Astrocyte of the cerebellum (primary cell): ENCODE measurements around the gene MGLL.

Experiments
- DNase-seq: peaks from one replicate; pipeline ENCODE4 v3.0.0-alpha.2; 2011; ENCODE audit warnings: low read depth
- H3K4me3 ChIP-seq: 2 replicates; pipeline ENCODE4 v1.5.1; 2011; ENCODE audit warnings: mild to moderate bottlenecking, low read depth, low read length, moderate library complexity
- in situ Hi-C: cut with HindIII; loops from 2 replicates; pipeline ENCODE4 v1.10.0; 2017; ENCODE audit warnings: low sequenced_read_pairs
- TF ChIP-seq, protein P1 (sequence below): IDR thresholded peaks from 2 replicates; pipeline ENCODE4 v1.5.1; 2012; ENCODE audit warnings: low read length, low read depth, moderate library complexity, mild to moderate bottlenecking; ENCODE audit errors: missing control alignments

The MGLL gene

DNA sequence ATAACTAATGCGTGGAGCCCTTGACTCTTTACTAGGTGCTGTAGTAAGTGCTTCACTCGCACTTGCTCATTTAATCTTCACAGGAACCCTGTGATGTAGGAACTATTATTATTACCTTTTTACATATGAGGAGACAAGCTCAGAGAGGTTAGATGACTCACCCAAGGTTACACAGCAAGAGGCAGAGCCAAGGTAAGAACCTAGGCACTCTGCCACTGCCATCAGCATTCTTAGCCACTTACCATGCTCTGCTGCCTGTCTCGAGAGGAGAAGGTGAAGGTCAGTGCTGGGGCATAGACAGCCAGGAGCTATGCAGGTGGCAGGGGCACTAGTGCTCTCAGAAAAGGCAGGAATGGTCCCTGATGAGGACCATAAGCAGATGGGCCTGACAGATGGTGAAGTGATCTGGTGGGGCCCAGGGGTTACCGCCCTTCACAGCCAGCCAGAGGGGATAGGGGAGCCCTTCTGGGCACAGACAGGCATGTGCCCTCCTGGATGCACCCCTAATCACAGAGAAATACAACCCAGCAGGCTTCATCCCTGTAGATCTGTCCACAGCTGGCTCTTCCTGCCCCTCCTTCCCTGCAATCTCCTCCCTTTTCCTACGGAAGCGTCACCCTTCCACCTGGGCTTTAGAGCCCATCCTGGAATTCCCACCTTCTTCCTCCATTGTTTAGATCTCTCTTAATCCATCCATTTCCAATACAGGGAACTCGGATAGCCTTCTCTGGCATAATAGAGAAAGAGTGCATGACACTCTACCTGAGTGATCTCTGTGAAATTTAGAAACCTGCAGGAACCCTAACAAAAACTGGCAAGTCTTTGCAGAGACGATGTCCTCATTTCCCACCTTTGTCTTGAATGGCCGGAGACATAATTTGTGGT, 122.7 kb downstream of the MGLL start:
- no peak for DNase-seq
- TF ChIP-seq, protein P1, sequence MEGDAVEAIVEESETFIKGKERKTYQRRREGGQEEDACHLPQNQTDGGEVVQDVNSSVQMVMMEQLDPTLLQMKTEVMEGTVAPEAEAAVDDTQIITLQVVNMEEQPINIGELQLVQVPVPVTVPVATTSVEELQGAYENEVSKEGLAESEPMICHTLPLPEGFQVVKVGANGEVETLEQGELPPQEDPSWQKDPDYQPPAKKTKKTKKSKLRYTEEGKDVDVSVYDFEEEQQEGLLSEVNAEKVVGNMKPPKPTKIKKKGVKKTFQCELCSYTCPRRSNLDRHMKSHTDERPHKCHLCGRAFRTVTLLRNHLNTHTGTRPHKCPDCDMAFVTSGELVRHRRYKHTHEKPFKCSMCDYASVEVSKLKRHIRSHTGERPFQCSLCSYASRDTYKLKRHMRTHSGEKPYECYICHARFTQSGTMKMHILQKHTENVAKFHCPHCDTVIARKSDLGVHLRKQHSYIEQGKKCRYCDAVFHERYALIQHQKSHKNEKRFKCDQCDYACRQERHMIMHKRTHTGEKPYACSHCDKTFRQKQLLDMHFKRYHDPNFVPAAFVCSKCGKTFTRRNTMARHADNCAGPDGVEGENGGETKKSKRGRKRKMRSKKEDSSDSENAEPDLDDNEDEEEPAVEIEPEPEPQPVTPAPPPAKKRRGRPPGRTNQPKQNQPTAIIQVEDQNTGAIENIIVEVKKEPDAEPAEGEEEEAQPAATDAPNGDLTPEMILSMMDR = no peak
- no peak overlapping the region for H3K4me3 ChIP-seq
- in situ Hi-C loops = no loop called here

DNA sequence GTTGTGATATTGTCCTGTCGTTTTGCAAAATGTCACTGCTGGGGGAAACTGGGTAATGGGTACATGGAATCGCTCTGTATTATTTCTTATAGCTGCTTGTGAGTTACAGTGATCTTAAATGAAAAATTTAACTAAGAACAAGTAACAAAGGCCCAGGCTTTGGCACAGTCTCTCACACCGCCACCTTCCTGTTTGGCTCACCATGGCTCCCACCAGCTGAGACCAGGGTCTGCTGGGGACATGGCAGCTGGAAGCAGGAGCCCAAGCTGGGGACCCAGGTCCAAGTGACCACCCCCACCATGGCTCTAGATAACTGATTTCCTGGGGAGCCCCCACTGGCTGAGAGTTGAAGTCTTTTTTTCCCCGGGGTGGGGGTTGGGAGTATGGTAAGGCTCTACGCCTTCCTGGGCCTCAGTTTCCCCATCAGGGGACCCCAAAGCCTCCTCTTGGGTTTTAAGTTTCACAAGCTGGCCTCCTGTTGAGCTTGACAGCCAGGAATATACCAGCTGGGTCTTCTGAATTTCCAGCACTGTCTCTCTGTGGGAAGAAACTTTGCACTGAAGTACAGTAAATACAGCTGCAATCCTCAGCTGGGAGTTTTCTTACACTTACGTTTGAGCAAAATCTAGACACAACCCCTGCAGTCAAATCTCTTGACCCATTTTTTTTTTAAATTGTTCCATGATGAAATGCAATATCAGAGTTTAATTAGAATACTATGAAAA, 123.5 kb downstream of the MGLL start:
- DNase-seq = no peak
- in situ Hi-C loops = no loop called here
- TF ChIP-seq, protein P1 = no peak
- no peak overlapping the region for H3K4me3 ChIP-seq

DNA sequence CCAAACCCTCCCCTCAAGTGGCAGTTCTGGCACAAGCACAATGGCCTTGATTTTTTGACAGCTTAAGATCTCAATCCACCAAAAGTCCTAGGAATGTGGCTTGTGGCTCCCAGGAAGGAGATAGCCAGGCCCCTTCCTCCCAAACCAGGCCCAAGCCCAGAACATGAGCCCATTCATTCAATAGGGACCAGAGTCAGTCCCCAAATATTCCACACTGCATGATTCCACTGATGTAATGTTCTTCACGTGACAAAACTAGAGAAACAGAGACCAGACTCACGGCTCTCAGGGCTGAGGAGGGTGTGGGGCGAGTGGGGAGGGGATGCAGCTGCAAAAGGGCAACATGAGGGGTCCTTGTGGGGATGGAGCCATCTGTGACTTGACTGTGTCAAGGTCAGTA, 124.0 kb downstream of the MGLL start:
- in situ Hi-C loops = no loop called here
- no peak overlapping the region for H3K4me3 ChIP-seq
- TF ChIP-seq, protein P1 = no peak
- DNase-seq = no peak

DNA sequence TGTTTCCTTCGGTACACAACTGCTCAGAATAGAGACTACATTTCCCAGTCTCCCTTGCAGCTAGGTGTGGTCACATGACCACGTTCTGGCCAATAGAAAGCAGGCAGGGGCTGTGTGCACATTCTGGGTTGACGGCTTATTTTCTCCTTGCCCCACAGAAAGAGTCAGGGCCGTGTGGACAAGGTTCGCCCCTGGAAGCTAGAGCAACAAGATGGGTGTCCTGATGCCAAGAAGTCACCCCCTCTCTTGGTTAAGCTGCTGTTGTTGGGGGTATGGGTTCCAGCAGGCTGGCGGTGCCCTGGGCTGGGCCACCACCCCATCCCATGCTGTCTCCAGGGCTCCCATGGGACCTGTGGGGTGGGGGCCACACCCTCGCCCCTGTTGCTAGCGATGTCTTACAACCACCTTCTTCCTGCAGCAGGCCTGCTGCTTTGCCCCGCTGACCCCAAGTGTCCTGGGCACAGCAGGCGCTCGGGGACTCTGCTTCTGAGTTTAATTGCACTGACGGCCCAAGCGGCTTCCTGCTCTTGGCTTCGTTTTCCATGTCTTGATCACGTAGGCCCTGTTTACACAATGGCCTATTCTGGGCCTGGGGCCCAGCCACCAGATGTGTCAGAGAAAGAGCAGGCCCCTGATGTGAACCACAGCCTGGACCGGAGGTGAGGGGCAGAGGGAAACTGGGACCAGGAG, 124.6 kb downstream of the MGLL start:
- DNase-seq = peak; percentile 86
- no peak overlapping the region for H3K4me3 ChIP-seq
- TF ChIP-seq, protein P1 = no peak
- in situ Hi-C loops = no loop called here

DNA sequence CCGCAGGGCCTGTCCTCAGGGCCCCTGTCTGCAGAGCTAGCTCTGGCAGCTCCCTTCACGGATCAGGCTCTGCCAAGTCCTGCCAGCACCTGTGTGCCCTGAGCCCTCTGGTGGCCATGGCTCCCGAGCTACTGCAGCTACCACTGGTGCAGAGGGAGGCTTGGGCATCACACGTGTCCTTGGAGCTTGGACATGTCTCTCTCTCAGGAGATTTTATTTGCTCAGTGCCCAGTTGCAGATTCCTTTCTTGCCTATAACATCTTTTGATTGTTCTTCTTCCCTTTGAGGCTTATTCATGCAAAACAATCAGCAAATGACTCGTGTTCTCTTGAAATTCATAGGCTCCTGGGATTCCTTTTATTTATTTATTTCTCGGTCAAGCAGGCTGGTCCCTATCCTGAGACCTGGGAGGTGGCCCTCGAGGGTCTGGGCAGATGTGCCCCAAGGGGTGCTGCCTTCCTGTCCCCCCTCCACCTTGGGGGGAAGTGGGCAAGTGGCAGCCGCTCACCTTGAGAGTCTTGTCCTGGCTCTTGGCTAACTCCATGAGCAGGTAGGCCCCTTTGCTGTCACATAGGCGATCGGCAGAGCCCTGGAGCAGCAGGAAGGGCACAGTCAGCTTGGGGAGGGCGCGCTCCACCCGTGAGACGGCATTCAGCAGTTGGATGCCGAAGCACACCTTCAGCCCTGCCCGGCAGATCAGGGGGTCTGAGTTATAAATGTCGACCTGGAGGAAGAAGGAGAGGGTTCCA, 127.7 kb downstream of the MGLL start:
- in situ Hi-C loops = no loop called here
- DNase-seq = no peak
- no peak overlapping the region for H3K4me3 ChIP-seq
- TF ChIP-seq, protein P1 = peak; percentile 46
